EH (cell line): ENCODE data around the gene ZCCHC3.
A peak's percentile ranks its signal among the peaks of the same experiment; 100 is the strongest.

ENCODE experiments used
- DNase-seq: peaks from one replicate; pipeline ENCODE4 v3.0.0-alpha.2; 2015; ENCODE audit warnings: low read depth

ZCCHC3 gene

GRCh38 chr20:284172-284571, 13.2 kb upstream of the ZCCHC3 start:
- no peak for DNase-seq

- no peak for DNase-seq
These were observed 10.9 kb upstream of the ZCCHC3 start for GRCh38 chr20:286508-286907.

DNA sequence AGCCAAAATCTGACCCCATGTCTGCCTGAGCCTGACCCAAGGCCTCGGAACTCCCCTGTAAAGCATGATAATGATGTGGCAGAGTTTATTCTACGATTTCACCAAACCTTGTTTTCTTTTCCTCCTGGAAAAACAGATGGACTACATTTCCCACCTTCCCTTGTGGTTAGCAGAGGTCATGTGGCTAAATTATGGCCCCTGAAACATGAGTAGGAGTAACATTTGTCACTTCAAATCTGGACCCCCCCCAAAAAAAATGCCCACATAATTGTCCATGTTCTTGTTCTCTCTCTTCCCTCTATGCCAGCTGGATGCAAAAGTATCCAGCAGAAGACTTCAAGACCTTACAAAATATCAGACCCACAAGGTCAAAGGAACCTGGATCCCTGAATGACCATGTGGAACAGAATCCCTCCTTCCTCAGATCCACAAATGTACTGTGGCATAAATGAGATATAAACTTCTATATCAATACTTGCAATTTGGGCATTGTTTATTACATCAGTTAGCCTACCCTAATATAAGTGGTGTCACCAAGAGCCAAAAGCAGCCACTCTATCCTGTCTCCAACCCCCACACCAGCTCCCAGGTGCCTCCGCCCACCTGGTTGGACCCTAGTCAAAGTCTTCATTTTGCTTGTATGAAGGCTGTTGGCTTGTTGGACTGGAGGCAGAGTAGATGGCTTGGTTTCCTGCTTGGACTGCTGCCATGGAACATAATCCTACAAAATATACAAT, 8.2 kb upstream of the ZCCHC3 start:
- DNase-seq, result no peak

DNA sequence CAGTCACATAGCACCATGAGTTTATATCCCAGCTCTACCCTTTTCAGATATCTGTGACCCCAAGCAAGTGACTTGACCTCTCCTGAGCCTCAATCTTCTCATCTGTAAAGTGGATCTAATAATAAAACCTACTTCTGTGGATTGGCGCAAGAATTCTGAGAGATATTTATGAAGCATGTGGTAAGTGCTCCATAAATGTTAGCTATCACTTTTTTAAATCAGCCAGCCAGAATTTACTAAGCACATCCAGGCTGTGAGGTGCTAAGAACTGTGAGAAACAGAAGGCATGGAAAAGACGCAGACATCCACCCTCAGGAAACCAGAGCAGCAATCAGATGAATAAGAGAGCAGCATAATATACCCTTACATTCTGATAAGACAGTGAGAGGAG, 7.7 kb upstream of the ZCCHC3 start:
- no peak for DNase-seq

DNA sequence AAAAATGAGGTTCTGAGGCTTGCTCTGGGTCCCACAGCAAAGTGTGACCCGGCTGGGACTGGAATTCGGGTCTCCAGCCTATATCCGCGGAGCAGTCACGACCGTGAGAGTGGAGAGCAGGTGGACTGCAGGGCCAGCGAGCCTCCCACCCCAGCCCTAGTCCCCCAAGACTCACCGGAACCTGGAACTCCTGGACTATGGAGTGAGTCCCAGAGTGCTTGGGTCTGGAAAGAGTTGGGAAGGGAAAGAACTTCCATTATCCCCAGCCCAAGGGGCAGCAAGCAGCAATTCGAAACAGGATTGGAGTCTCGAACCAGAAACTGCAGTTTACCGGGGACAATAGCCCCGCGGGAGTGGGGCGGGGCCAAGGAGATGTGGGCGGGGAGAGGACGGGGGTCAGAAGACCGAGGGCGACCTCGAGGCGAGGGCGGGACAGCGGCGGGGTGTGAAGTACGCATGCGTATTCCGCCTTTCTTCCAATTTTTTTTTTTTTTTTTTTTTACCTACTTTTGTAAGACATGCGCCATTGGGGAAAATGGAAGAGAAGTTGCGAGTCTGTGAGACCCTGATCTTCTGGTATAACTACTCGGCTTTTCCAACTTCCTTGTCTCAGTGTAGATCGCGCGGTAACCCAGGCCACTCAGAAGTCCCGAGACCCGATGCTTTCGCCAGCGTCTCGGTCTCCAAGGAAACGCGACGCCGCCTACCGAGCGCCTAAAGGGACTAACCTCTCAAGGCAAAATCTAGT, 7.1 kb upstream of the ZCCHC3 start, which contains the start of gene C20orf96:
Gene C20orf96, minus strand, starts transcription at position 667 of the 748 bp plus-strand sequence. Its CDS starts 140 bp downstream, at position 527.
- peak; percentile 93 for DNase-seq

DNA sequence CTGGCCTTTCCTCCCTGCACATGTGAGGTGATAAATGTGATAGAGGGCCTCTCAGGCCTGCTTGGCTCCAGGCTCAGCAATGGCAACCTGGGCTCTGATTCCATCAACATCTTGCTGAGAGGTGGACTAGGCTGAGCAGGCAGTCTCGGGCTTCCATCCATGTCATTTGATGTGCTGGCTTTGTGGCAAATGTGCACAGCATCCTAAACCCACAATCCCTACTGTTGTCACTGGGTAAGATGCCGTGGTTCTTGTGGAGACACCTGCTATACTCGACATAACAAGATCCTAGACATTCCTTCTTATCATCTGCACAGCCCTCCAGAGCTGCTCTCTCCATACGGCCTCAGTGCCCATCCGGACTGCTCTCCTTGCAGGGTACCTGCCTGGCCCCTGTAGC, 2.8 kb upstream of the ZCCHC3 start:
- no peak for DNase-seq

GRCh38 chr20:295804-296203, 1.6 kb upstream of the ZCCHC3 start:
- no peak for DNase-seq

GRCh38 chr20:297925-298775, 780 bp downstream of the ZCCHC3 start:
- DNase-seq, result peak; percentile 86

GRCh38 chr20:298776-299391, 1.5 kb downstream of the ZCCHC3 start:
- DNase-seq, result no peak

GRCh38 chr20:300345-300990, 3.1 kb downstream of the ZCCHC3 start:
- no peak for DNase-seq

DNA sequence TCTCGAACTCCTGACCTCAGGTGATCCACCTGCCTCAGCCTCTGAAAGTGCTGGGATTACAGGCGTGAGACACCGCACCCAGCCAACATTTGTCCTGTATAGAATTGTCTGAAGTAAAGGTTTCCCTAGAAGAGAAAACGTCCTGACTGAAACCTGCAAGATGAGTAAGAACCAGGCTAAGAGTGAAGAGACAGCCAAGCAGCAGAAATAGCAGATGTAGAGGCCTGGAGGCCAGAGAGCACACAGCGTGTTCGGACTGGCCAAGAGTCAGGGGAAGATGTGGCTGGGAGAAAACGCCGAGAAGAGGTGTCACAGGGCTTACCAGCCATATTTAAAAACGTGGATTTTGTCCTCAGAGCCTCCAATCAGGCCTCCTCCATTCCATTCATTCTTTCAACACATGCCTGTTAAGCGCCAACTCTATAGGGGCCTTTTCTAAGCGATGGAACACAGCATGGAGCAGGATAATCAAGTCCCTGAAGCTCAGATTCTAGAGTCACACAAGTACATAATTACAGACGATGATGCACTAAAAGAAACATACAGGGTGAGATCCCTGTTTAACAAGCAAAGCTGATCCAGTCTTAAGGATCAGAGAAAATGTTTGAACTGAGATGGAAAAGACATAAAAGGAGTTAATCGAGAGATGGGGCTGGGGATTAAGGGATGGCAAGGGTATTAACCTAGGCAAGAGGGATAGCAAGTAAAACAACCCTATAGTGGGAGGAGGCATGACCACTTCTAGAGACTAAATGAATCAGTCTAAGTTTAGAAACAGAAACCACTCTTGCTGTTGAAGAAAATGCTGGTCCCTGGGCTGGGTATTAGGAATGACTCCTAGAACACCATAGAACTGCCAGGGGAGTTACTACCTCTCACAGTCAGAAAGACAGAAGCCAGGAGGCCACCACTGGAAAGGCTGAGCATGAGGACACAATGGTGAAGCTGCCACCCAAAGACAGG, 4.8 kb downstream of the ZCCHC3 start:
- no peak for DNase-seq

GRCh38 chr20:305745-306144, 8.4 kb downstream of the ZCCHC3 start:
- no peak for DNase-seq

- no peak for DNase-seq
These were observed 11.2 kb downstream of the ZCCHC3 start for GRCh38 chr20:308427-309038.

DNA sequence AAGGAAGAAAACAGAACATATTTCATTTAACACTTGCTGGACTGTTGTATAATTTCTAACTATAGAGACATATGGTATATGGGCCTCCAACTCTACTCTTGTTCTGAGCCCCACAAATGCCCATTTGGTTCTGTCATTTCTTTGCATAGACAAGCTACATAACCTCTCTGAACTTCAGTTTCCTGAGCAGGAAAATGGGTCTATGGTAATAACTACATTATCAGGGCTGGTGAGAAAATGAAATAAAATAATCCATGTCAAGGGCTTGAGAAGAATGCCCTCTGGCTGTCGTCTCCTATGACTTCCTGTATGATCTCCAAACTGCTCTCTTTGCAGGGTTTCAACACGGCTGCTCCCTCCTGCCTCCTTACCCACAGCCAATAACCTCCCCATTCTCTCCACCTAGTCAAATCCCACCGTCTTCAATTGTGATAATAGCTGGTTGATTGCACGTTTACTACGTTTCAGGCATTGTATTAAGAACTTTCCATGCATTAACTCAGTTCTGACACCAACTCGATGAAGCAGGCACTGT, 12.0 kb downstream of the ZCCHC3 start:
- peak; percentile 66 for DNase-seq

- DNase-seq, result peak; percentile 100
These were observed 12.7 kb downstream of the ZCCHC3 start for GRCh38 chr20:309841-310644.

DNA sequence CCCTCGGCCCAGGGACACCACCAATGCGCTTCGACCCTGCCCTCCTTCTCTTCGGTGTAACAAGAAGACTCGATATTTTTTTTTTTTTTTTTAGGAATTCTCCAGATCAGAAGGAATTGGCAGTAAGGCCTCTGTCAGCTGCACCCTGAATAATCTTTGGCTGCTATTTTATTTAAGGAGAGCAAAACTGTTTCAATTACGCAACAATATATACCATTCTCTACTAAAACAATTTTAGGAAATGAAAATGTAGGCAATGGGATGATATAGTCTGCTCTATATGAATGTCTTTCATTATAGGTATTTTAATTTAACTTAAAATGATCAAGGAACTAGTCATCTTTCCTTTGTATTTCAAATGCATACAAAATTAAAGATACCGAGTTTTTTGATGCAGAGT, 13.3 kb downstream of the ZCCHC3 start:
- DNase-seq, result no peak

- no peak for DNase-seq
These were observed 14.2 kb downstream of the ZCCHC3 start for GRCh38 chr20:311609-312008.

DNA sequence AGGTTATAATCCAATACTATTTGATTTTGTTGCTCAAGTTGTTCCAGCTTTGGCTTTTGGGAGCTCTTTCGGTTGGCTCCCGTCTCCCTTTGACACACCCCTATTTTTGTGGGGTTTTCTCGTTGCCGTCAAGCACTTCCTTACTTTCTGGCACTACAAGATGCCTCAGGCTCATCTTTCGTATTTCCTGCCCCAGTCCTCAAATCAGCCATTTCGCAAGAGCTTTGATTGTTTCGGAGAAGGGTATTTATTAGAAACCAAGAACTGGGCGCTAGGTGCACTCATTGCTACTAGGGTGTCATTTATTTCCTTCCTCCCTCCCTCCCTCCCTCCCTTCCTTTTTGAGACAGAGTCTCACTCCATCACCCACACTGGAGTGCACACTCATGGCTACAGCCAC, 14.7 kb downstream of the ZCCHC3 start:
- no peak for DNase-seq

- no peak for DNase-seq
These were observed 15.5 kb downstream of the ZCCHC3 start for GRCh38 chr20:312866-313265.
